Mesothelial cell of epicardium (in vitro differentiated cells): ENCODE measurements around the gene JAG1. TPM values are rescaled to one million over a fixed set of nuclear protein-coding genes. Genes with fewer than 3 reads are reported as not detected.
"Not testable (repeated sequence)": the region's sequence is repeated elsewhere in the genome, so short reads cannot be mapped to it uniquely, and the experiment has no call there.

ENCODE experiments used
- DNase-seq, 2 experiments: peaks; one replicate each; pipeline ENCODE4 v3.0.0; 2021; ENCODE audit warnings: low spot score in 2 of 2; ENCODE audit not compliant: unreplicated experiment in 2 of 2
- H3K27ac Mint-ChIP-seq: 2 replicates; pipeline ENCODE4 v1.8.0; 2021; ENCODE audit warnings: mixed read lengths
- H3K27me3 Mint-ChIP-seq: 2 replicates; pipeline ENCODE4 v1.8.0; 2021; ENCODE audit warnings: low read depth, mixed read lengths
- H3K36me3 Mint-ChIP-seq: 2 replicates; pipeline ENCODE4 v1.8.0; 2021; ENCODE audit warnings: mixed read lengths
- H3K4me1 Mint-ChIP-seq: 2 replicates; pipeline ENCODE4 v1.8.0; 2021; ENCODE audit warnings: mixed read lengths
- H3K4me3 Mint-ChIP-seq: 2 replicates; pipeline ENCODE4 v1.8.0; 2021; ENCODE audit warnings: mild to moderate bottlenecking, moderate library complexity, mixed read lengths
- H3K9me3 Mint-ChIP-seq: 2 replicates; pipeline ENCODE4 v1.8.0; 2021; ENCODE audit warnings: mixed read lengths
- CTCF ChIP-seq: fragments of 200-600 bp; sonication (generic); IDR thresholded peaks from one replicate; pipeline ENCODE4 v1.5.0; 2021; ENCODE audit warnings: antibody characterized with exemption; ENCODE audit not compliant: unreplicated experiment
- microRNA-seq: library from miRNA; unstranded; fragments of <30 nt; microRNA quantifications from one replicate; pipeline ENCODE4 v1.2.0, GENCODE V29; 2021; ENCODE audit warnings: inconsistent platforms, mixed read lengths
- total RNA-seq: library from RNA; stranded (reverse); gene quantifications from 3 replicates; pipeline ENCODE4 v1.2.1, GENCODE V29; 2021

JAG1 gene
- total RNA-seq, 1 donor from 2014 or later, result 70.9 TPM

GRCh38 chr20:10594296-10594868 lies 79.4 kb downstream of the JAG1 start:
- Mint-ChIP-seq H3K9me3 (peaks cover 3% of the 10 kb centered on the region), H3K27ac (peak overlapping the region; percentile 18), H3K36me3 (peaks cover 10% of the 10 kb centered on the region), H3K4me3 (no peak overlapping the region), H3K4me1 (peaks cover 34% of the 10 kb centered on the region), H3K27me3 (no peaks in the 10 kb centered on the region)
- DNase-seq, result no peak
- no peak for TF ChIP-seq CTCF

GRCh38 chr20:10591946-10592521 lies 81.8 kb downstream of the JAG1 start:
- H3K27ac Mint-ChIP-seq, result no peak overlapping the region
- DNase-seq, result no peak
- H3K36me3 Mint-ChIP-seq, result peaks cover under 1% of the 10 kb centered on the region
- TF ChIP-seq CTCF, result no peak
- H3K4me3 Mint-ChIP-seq, result no peak overlapping the region
- H3K27me3 Mint-ChIP-seq, result no peaks in the 10 kb centered on the region
- H3K4me1 Mint-ChIP-seq, result peaks cover 34% of the 10 kb centered on the region
- peaks cover 7% of the 10 kb centered on the region for H3K9me3 Mint-ChIP-seq

GRCh38 chr20:10590950-10591671 lies 82.7 kb downstream of the JAG1 start:
- Mint-ChIP-seq H3K4me3 (no peak overlapping the region), H3K27me3 (no peaks in the 10 kb centered on the region), H3K4me1 (peaks cover 30% of the 10 kb centered on the region), H3K27ac (peak overlapping the region; percentile 52), H3K9me3 (peaks cover 10% of the 10 kb centered on the region), H3K36me3 (no peaks in the 10 kb centered on the region)
- TF ChIP-seq CTCF, result no peak
- DNase-seq, result no peak

- H3K4me3 Mint-ChIP-seq, H3K36me3 Mint-ChIP-seq, H3K27me3 Mint-ChIP-seq, DNase-seq: not testable (repeated sequence)
- peak overlapping the region; percentile 12 for H3K27ac Mint-ChIP-seq
- peaks cover 13% of the 10 kb centered on the region for H3K9me3 Mint-ChIP-seq
- H3K4me1 Mint-ChIP-seq, result peaks cover 24% of the 10 kb centered on the region
Observed at GRCh38 chr20:10590446-10590845, 83.4 kb downstream of the JAG1 start.

Small RNAs within 50 kb of the gene (microRNA-seq; reads per million reads assigned to microRNA genes)
- not detected for gene MIR6870

Other genes starting within 250 kb of the JAG1 start
- gene MKKS, start 239.8 kb downstream of the JAG1 start, total RNA-seq, result 9.9 to 11.8 TPM (median 10.7 TPM) in 3 replicates
- gene SLX4IP, start 238.7 kb downstream of the JAG1 start, total RNA-seq, result 10.3 to 11.2 TPM (median 10.4 TPM) in 3 replicates